GM13976 (cell line): ENCODE results near the gene REN.

Experiments
- DNase-seq: peaks from one replicate; pipeline ENCODE4 v3.0.0; 2012; ENCODE audit warnings: low spot score
- CTCF ChIP-seq: IDR thresholded peaks from 2 replicates; pipeline ENCODE4 v1.5.1; 2012; ENCODE audit warnings: borderline replicate concordance, mild to moderate bottlenecking; ENCODE audit not compliant: insufficient read depth; ENCODE audit errors: extremely low read depth, missing control alignments, control extremely low read depth
- in situ Hi-C: fragments of 300-500 bp; cut with MboI; formaldehyde crosslinking; loops from one replicate; pipeline ENCODE4 v1.12.0; 2022; ENCODE audit warnings: low sequenced_read_pairs, mixed read lengths, inconsistent platforms; ENCODE audit not compliant: unreplicated experiment

The REN gene

GRCh38 chr1:204149635-204150565 is 16.2 kb downstream of the REN start:
- in situ Hi-C loops, result no loop called here
- no peak for TF ChIP-seq CTCF
- no peak for DNase-seq

DNA sequence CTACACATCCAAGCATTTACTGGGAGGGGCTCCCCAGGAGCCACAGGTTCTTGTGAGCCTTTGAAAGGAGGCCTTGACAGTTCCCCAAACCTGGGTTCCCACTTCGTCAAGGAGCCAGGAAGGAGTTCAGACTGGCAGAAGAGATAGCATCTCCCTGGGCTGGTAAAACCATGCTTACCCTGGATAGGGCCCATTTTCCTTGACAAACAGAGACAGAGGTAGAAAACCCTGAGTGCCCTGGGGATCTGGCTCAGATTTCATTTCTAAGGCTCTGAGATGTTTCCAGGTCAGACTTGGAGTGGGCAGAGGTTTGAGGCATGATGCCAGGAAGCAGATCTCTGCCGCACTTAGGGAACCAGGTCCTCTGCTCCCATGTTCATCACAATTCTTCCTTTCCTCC is 17.0 kb downstream of the REN start:
- DNase-seq, result no peak
- in situ Hi-C loops, result no loop called here
- no peak for TF ChIP-seq CTCF

DNA sequence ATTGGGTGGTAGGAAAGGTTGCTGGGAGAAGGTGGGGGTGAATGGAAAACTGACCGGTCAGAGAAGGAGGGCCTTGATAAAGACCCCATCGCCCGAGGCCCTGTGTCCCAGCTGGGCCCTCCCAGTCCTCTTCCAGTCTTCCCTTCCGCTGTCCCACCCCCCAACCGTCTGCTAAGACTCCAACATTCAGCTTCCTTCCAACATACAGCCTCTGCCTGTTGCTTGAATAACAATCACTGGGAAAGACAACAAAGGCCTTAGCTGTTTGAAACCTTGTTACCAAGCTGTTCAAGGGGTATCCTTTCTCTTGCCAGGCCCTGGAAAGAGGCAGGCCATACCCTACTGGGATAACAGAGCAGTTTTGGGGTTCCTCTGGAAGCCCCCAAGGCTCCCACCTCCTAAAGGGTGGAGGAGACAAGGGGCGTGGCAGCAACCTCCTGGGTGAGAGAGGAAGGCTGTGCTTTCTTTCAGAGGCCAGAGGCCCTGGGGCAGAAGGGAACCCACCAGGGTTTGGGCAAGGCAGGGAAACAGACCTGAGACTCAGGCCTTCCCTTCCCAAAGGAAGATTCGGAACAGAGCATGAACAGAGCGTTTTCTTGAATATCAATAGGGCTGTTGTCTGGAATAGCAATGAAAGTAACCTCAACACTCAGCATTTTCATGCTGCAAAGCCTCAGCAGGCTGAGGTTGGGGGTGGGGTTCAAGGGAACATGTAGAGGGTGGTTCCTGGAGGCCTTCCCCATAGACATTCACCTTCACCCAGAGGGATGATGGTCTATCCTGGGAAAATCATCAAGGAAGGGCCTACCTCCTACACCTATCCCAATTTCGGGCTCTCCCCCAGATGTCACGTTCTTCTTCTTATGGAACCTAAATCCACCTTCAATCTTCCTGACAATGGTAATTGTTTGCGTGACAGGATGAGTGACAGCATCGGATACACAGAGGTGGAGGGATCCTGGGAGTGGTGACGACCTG is 18.4 kb downstream of the REN start:
- no peak for DNase-seq
- in situ Hi-C loops, result no loop called here
- no peak for TF ChIP-seq CTCF

- no peak for TF ChIP-seq CTCF
- no peak for DNase-seq
- in situ Hi-C loops, result no loop called here
Observed at GRCh38 chr1:204146965-204147364, 19.2 kb downstream of the REN start.

DNA sequence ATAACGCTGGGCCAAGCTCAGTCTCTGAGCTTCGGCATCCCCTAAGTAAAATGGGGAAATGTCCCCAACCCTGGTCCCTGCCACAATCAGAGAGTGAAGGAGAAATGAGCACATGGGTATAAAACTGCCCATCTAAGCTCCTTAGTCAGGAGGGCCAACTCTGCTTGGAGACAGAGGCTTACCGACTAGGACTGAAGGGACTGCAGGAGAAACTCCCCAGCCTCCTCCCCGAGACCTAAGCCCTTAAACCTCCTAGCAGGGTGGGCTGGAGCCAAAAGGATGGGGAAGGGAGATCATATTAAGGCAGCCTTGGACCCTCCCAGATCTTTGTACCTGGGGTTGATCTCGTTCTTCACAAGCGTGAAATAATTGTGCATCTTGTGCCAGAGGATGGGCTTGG is 19.8 kb downstream of the REN start:
- TF ChIP-seq CTCF, result no peak
- DNase-seq, result no peak
- in situ Hi-C loops, result no loop called here

DNA sequence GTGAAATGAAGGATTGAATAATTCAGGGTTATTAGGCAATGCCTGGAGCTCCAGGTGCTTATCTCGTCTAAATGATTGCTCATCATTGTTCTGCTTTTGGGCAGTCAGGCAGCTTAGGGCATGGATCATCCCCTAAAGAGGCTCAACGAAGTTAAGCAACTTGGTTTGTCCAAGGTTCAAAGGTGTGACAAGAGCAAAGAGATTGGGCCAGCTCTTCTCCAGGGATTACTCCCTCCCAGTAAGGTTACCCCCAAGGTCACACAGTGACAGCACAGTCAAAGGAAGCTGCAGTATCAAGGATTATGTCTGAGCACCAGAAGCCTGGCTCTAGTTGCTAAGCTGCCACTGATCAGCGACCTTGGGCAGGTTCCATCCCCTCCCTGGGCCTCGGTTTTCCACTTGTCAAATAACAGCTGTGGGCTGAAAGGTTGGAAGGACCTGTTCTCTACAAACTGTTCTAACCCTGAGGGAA is 21.1 kb downstream of the REN start:
- DNase-seq, result no peak
- in situ Hi-C loops, result no loop called here
- TF ChIP-seq CTCF, result no peak
